ENCODE results near the gene BDH2.

DNA sequence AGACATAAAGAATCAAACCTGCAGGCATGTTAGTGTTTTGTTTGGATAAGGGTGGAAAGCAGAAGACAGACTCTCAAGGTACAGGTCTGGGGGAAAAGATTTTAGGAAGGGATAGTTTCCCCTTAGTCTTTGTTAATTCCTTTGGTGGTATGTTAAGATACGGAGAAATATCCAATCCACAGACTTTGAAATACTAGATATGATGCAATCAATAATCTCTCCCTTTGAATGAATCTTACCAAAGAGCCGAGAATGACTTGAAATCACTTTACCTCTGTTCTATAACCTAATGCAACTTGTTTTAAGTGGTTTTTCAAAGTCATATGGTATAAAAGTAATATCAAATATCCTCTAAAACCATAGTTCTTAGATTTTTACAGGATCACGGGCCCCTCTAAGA, 5.3 kb upstream of the BDH2 start:
- TF ChIP-seq, protein P1, sequence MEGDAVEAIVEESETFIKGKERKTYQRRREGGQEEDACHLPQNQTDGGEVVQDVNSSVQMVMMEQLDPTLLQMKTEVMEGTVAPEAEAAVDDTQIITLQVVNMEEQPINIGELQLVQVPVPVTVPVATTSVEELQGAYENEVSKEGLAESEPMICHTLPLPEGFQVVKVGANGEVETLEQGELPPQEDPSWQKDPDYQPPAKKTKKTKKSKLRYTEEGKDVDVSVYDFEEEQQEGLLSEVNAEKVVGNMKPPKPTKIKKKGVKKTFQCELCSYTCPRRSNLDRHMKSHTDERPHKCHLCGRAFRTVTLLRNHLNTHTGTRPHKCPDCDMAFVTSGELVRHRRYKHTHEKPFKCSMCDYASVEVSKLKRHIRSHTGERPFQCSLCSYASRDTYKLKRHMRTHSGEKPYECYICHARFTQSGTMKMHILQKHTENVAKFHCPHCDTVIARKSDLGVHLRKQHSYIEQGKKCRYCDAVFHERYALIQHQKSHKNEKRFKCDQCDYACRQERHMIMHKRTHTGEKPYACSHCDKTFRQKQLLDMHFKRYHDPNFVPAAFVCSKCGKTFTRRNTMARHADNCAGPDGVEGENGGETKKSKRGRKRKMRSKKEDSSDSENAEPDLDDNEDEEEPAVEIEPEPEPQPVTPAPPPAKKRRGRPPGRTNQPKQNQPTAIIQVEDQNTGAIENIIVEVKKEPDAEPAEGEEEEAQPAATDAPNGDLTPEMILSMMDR (conservative IDR thresholded peaks at IDR 0.05; ENCODE audit: low read depth, low read length) = no peak
- no peak for TF ChIP-seq EZH2 (IDR thresholded peaks at IDR 0.05; ENCODE audit: low read length, unreplicated experiment)
